ENCODE measurements around the gene KYNU. TPM values are rescaled to one million over a fixed set of nuclear protein-coding genes. Genes with fewer than 3 reads are reported as not detected.

The KYNU gene
- 0.12 and 0.92 TPM in 2 replicates for total RNA-seq

GRCh38 chr2:142877216-142877838, at the start of gene KYNU:
TSS of gene KYNU (plus strand) at chr2:142877664. CDS start at chr2:142885368, 7,704 bp downstream.

